Glomerular visceral epithelial cell (primary cell): ENCODE results near the gene PKD1L1.

Experiments used
- DNase-seq: peaks from one replicate; pipeline ENCODE4 v3.0.0-alpha.2; 2016; ENCODE audit errors: extremely low spot score

The PKD1L1 gene

DNA sequence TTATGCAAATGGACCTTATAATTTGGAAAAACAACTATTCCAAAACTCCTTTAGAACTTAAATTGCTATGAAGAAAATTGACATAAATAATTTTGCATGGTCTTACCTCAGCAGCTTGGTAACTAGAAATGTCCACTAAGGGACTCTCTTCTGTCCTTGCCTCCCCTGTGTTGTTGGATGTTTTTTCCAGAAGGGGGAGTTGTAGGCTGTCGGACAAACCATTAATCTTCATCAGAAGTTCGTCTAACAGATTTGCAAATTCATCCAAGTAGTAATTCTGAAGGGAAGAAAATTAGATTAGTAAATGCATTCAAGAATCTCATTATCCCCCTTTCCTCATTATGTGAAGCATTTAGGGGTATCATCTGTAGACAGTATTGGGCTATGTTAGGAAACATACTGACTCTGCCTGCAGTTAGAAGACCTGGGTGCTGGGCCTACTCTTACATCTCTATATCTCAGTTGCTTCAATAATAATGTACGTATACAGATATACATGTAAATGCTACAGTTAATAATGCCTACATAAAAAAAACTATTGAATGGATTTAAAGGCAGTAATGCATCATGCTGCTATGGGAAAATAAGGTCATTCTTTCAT, 155.6 kb downstream of the PKD1L1 start:
- DNase-seq: no peak

DNA sequence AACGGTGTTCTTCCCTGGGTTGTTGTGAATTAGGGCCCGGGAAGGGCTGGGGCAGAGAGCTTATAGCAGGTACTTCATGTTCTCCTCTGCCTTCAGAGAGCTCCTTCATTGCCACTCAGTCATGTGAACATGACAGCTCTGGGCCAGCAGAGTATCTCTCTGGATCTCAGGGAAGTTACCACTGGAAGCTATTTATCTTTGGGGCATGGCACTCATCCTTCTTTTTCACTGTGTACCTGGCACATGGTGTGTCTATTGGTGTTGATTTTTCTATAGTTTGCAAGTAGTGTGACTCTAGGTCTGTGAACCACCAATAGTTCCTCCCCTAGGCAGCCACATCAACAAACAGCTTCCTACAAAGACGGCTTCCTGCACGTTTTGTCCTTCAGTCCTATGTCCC, 156.6 kb downstream of the PKD1L1 start:
- DNase-seq: no peak

DNA sequence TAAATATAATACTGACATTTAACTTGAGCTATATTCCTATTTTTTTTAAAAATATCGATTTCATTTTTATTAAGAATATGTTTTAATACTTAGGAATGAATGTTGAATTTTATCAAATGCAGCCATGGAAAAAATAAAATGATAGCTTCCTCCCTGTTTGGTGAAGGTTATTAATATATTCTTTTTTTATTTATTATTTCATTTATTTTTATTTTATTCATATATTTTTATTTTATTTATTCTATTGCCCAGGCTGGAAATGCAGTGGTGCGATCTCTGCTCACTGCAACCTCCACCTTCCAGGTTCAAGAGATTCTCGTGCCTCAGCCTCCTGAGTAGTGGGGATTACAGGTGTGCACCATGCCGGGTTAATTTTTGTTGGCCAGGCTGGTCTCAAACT, 160.2 kb downstream of the PKD1L1 start:
- DNase-seq: no peak

DNA sequence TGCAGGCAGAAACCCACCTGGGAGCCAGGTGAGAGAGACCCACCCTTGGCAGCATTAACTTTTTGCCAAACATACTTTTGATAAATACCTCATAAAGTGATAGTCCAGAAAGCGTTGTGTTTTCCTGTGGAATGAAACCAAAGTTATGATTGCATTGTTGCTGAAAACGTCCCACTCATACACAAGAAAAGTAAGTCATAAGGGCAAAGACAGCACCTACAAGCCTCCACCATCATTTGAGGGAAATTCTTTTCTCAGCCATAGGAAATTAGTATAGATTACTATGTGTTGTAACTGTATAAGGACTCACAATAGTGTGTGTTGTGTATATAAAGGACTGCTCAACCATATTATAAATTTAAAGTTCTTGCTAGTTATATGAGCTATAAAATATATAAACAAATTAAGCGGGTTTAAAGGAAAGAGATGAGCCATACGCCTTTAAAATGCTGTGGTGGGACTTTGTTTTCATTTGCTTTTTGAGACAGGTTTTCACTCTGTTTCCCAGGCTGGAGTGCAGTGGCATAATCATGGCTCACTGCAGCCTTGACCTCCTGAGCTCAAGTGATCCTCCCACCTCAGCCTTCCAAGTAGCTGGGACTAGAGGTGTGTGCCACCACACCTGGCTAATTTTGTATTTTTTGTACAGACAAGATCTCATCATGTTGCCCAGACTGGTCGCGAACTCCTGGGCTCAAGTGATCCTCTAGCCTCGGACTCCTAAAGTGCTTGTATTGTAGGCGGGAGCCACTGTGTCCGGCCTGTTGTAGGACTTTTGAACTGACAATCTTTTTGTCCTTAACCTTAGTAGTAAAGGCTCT, 160.8 kb downstream of the PKD1L1 start:
- DNase-seq: no peak

DNA sequence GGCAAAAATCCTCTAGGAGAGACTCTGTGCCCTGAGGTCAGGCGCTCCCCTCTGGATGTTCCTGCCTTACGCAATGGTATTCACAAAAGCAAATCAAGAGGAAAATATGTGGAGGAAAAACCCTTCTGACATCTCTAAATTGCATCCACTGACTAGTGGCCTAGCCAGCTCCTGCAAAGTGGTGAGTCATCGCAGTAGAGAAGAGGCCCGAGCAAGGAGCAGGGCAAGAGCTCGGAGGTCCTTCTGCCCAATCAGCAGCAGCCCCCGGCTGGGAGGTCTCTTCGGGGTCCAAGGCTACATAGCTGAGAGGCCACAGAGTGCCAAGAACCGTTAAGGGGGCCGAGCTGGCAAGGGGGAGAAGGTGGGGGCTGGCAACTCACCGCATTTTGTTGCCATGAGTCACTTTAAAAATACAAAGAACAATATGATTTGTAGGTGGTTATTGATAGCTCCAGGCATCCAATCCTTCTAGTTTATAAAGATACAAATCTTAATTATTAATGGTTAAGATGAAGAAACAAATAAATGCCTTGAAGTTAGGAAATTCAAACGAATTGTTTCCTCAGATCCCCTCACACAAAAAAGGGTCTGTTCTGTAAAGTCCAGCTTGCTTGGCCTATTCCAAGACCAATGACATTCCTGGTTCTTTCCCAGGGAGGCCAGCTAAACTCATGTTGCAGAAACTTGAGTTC, 161.6 kb downstream of the PKD1L1 start:
- DNase-seq: peak; percentile 99

DNA sequence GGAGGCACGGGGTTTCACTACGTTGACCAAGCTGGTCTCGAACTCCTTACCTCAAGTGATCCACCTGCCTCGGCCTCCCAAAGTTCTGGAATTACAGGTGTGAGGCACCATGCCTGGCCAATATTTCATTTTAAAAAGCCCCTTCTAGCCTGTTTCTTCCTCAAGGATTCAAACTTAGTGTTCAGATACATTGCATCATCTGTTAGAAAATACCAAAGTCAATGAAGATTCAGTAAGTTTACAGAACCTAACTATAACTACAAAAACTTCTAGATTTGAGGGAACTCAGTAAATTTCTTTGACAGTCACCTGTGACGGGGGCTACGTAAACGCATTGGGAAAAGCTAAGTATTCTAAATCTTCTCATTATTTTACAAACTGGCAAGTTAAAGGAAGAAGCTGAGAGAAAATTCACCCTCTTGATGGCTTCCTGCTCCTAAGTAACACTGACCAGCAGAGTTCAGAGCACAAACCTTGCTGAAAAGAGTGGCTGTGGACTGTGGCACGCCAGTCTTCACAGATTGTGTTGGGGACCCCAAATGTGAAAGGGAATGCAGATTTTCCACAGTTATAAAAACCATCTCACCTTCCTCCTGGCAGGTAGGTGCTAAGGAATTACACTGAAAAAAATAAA, 162.2 kb downstream of the PKD1L1 start:
- no peak for DNase-seq

DNA sequence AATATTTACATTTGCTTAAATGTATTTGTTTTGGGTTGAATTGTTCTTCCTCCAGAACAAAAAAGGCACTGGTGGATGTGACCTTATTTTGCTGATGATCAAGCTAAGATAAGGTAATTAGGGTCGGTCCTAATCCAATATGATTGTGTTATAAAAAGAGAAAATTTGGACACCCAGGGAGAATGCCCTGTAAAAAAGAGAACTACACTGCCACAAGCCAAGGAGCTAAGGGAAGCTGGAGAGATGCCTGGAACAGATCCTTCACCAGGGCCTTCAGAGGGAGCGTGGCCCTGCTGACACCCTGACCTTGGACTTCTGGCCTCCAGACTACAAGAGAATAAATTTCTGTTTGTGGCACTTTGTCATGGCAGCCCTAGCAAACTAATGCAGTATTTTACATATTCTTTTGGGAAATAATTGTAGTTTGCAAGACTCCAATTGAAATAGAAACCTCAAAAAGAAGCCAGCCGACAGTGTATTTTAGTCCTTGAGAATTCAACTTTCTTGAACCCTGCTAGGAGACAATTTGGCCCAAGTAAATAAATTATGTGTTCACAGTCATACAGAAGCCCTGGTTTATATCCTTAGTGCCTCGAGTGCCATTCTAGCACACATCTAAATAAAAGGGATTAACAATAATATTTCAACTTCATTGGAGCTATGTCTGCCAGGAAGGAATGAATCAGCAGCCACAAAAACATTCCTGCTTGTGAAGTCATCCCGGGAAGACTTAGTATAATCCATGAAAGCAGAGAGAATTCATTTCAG, 164.6 kb downstream of the PKD1L1 start:
- peak; percentile 86 for DNase-seq

DNA sequence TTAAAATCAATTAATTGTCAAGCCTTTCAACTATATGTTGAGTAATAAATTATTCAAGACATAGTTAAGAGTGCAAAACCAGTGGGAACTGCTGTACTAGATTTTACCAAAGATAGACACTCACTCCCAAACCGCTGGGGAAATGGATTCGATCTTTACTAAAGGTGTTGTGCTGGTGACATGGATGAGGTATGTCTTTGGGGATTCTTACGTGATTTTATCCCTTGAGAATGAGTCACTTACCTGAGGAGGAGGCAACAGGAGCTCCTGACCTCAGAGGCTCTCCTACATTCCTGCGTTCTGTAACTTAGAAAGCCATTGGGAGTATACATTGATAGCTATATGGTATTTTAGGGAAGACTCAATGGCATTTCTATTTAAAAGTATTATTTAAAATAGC, 165.5 kb downstream of the PKD1L1 start:
- no peak for DNase-seq

DNA sequence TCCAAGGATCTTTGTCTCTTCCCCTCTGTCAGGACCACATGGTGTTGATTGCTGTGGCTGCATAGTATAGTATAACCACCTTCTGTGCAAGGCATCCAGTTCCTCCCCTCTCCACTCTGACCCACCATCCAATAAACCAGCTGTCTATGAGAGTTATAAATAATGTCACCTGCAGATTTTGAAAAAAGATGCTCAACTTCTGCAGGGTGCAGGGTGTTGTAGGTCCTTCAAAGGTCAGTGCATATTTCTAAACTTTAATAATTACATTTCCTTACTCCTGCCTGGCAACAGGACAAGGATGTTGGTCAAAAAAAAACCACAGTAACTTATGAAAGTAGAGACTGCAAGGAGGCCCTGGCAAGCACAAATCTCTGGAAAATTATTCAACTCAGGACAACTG, 166.2 kb downstream of the PKD1L1 start:
- peak; percentile 48 for DNase-seq

DNA sequence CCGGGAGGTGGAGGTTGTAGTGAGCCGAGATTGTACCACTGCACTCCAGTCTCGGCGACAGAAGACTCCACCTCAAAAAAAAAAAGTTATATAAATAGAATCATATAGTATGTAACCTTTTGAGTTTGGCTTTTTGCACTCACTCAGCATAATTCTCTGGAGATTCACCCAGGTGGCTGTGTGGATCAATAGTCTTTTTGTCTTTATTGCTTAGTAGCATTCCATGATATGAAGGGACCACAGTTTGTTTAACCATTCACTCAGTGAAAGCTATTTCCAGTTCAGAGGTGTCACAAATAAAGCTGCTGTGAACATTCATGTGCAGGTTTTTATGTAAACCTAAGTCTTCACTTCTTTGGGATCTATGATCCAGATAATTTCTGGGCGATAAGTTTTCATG, 167.7 kb downstream of the PKD1L1 start:
- DNase-seq: no peak

DNA sequence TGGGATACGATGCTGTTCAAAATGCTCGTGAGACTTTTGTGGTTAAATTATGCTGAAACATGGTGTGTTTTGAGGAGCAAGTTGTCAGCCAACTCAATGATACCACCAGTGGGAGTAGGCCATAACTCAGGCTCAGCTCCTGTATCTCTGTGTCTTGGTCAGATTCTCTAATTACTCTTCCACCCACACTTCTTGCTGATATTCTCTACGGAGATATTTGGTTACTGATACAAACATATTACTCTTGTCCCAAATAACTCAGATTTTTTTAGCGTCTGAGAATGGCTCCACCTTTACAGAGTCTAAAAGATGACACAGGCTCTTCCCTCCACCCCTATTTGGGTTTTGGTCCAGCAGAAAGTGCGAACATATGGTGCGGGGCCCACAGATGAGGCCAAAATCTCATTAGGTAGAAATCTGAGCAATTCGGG, 168.9 kb downstream of the PKD1L1 start:
- no peak for DNase-seq

DNA sequence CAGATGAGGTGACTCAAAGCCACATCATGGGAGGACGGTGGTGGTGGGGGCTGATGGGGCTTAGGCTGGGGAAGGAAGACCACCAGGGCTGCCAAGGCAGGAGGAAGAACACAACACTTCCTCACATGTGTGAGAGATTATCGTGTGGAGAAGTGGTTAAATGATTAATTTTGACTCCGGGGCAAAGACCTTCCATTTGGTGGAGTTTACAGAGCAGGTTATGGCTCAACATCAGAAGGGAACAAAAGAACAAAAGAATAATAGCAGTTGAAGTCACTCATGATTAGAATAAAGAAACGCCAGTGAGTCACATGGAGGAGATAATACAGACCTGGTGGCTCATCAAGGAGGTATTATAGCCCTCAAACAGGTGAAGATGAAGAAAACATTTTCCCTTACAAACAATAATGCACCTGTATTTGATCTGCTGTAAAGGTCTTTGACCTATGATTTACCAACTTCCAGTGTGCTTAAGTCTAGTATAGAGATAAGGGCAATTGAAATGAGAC, 170.1 kb downstream of the PKD1L1 start:
- no peak for DNase-seq

DNA sequence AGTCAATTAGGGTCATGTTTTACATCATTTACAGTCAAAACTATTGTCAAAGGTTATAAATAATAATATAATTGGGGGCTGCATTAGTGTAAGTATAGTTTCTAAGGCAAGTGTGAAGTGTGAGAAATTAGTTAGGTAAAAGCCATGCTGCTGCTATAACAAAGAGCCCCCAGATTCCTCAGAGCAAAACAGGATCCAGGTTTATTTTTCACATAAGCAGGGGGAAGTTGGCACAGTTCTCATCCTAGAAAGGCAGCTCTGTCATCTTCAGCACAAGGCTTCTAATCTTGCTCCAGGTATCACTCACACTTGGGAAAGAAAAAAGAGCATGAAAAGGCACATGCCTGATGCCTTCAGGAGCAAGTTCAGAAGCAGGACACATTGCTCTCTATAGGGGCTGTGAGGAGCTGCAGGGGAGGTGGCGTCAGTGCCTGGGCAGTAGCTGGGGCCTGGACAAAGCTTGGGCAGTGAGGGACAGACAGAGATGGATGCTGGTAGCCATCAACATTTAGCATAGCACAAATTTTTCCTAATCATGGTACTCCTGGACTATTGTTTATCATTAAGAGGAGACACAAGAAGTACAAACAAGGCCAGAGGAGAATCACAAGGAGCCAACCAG, 170.6 kb downstream of the PKD1L1 start:
- no peak for DNase-seq

DNA sequence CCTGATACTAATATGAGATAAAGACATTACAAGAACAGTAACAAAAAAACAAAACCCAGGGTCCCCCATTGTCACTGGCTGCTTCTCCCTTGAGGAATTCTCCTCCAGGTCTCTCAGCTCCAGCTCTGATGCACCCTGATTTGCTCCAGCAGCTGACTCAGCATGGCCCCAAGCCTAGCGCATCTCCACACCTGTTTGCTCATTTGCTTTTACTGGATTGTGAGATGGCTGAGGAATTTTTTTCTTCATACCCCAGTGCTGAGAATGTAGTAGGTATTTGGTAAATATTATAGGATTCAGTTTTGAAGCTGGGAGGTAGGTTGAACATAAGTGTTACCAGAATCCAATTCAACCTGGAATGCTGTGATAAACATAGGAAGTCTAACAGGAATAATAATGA, 171.9 kb downstream of the PKD1L1 start:
- no peak for DNase-seq

DNA sequence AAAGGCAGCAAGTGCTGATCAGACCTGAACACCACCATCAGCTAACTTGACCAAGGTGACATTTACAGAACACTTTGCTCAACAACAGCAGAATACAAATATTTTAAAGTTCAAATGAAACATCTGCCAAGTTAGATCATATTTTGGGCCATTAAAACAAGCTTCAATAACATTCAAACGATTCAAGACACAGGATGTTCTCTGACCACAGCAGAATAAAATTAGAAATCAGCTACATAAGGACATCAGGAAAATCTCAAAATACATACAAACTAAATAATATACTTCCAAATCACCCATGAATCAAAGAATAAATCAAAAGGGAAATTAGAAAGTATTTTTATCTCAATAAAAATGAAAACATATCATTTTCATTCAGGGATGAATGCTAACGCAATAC, 173.0 kb downstream of the PKD1L1 start:
- no peak for DNase-seq

DNA sequence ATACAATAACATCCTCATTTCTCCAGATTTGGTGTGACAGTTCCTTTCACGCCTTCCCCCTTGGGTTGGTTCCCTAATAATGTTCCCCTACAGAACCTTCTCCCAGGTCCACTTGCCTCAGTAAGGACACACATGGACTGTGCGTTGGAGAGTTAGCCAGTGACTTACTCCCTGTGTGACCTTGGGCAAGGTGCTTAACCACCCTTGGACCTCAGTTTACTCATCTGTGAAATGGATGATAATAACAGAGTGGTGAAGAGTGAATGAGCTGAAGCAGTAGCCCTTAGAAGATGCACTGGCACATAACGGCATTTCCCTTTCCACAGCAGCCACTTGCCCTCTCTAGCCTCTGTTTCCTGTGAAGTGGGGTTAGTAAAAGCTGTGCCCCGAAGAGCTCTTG, 175.8 kb downstream of the PKD1L1 start:
- DNase-seq: no peak

DNA sequence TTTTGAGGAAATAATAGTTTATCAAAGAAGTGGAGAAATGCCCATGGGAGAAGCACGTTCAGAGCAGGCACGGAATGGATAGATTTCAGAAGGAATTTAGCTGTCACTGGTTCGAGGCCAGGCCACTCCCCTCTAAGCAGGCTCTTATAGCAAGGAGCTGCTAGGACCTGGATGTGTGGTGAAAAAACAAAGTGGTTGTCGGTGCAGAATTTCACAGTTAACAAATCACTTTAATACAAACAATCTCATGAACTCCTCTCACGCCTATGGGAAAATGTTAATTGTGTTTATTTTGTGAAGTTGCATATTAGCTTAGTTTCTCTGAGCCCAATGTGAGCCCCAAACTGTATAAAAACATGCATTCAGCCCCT, 176.3 kb downstream of the PKD1L1 start:
- DNase-seq: no peak

DNA sequence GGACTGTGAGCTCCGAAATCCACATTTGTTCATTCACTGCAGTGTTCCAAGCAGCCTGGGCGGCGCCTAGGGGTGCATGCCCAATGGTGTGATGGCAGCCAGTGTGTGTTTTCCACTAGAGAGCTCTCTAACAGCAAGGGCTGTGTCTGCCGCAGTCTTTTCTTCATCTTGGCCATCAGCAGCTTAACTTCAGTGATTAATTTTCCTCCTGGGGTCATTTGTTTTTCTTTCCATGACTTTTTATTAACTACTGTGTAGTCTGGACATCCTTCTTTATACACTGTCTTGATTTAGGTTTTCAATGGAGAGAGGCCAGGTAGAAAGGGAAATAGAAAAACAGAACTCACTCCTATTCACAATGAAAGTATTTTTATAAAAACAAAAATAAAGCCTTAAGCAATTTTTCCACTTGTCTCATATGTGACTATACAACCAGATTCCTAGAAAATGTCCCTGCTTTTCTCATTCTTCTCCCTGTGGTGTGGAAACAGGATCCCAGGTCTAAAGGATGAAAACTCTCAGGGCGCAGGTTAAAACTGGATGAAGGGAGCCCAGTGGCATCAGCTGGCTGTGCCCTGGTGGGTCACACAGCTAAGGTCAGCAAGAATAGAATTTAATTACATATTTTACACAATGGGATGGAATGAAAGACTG, 176.8 kb downstream of the PKD1L1 start:
- DNase-seq: no peak

DNA sequence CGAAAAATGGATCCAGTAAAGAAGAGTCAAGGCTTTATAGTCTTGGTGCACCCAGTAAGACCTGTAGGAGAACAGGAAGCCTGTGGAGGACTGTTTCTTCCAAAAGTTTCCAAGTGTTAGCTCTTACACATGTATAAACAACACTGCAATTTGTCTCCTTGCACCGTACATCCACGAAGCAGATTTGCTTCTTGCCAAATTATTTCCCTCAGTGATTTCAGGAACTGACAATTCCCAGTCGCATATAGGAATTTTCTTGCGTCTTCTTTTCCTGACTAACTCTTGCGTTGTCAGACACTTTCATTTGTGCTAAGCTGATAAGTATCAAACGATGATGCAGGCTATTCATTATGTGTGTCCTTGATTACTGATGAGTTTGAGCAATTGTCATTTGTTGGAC, 182.1 kb downstream of the PKD1L1 start:
- DNase-seq: no peak

DNA sequence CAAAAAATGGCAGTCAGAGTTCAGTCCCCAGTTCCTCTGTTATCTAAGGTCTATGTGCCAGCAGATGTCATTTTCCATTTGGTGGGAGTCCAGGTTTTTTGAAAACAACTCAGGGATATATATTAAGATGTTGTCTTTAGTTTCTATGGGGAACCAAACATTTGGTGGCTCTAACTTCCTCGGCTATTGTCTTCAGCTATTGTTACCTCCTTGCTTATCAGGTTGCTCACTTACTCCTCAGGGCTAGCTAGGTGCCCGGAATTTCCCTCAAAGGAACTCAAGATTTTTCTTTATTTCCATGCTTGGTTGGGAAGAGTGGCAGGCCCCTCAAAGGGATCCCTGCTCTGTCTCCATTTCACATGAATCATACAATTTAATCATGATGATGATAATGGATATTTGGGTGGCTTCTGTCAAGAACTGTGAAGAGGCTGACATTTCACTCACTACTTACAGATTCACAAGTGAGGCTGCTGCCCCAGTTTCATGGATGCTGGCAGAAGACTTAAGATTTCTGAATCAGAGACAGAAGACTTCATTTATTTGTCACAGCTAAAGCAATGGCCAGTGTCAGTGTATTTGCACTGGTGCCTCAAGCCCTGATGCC, 182.8 kb downstream of the PKD1L1 start:
- no peak for DNase-seq
